ENCODE measurements around the gene VPS13A.

The VPS13A gene

DNA sequence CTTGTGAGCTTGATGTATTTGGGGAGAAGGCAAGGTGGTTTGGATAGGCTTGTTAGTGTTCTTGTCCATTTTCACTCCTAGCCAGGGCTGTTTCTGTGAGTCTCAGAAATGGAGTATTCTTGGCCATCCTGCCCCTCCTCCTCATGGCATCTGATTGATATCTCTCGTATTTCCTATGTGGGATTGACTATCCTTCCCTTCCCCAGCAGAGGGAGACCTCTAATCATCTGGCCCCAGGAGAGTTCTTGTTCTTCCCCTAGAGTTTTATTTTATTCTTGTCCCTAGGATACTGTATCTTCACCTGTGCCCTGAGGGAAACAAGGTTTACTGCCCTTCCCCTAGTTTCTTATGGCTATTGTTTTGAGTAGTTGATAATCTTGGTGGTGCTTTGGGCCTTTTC, 114.4 kb downstream of the VPS13A start:
- TF ChIP-seq, protein P1, sequence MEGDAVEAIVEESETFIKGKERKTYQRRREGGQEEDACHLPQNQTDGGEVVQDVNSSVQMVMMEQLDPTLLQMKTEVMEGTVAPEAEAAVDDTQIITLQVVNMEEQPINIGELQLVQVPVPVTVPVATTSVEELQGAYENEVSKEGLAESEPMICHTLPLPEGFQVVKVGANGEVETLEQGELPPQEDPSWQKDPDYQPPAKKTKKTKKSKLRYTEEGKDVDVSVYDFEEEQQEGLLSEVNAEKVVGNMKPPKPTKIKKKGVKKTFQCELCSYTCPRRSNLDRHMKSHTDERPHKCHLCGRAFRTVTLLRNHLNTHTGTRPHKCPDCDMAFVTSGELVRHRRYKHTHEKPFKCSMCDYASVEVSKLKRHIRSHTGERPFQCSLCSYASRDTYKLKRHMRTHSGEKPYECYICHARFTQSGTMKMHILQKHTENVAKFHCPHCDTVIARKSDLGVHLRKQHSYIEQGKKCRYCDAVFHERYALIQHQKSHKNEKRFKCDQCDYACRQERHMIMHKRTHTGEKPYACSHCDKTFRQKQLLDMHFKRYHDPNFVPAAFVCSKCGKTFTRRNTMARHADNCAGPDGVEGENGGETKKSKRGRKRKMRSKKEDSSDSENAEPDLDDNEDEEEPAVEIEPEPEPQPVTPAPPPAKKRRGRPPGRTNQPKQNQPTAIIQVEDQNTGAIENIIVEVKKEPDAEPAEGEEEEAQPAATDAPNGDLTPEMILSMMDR (IDR thresholded peaks at IDR 0.05; ENCODE audit: low read depth, low read length): peak; percentile 79
- DNase-seq: peak; percentile 40
- no peaks in the 10 kb centered on the region for H3K9me3 ChIP-seq
- H3K4me1 ChIP-seq: no peaks in the 10 kb centered on the region
- H3K27me3 ChIP-seq: no peaks in the 10 kb centered on the region
- 0 out of 2 replicates have a peak, but pooled peaks cover 3% of the 10 kb centered on the region for H3K36me3 ChIP-seq
- H3K4me3 ChIP-seq (ENCODE audit: low read depth, low read length): no peak overlapping the region

DNA sequence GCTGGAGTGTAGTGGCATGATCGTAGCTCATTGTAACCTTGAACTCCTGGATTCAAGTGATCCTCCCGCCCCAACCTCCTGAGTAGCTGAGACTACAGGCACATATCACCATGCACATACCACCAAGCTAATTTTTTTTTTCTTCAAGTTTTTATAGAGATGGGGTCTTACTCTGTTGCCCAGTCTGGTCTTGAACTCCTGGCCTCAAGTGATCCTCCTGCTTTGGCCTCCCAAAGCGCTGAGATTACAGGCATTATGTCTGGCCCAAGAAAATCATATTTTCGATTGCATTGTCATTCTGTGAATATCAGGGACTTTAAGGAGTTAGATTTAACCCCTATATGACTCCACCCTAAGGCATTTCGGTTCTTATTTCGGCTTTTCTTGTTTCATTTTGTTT, 116.6 kb downstream of the VPS13A start:
- H3K36me3 ChIP-seq: no peaks in the 10 kb centered on the region
- TF ChIP-seq, protein P1 (IDR thresholded peaks at IDR 0.05; ENCODE audit: low read depth, low read length): no peak
- H3K27me3 ChIP-seq: no peaks in the 10 kb centered on the region

DNA sequence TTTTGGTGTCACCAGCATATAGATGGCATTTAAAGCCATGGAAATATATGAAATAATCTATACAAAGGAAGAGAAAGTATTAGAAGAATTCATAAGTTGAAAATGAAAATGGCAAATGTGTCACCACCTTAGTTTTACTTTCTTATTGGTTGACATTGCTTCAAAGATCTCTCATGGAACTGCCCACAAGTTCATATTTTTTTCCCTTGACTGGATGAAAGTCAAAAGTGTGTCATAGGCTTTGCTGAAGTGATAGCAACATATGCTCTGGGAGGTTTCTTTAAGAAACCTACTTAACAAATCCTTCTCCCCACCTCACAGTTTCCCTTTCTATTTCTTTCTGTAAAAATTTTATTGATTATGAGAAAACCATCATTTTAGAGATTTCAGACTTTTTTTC, 127.2 kb downstream of the VPS13A start:
- H3K4me3 ChIP-seq (ENCODE audit: low read depth, low read length): no peak overlapping the region
- H3K36me3 ChIP-seq: peaks cover 8% of the 10 kb centered on the region
- TF ChIP-seq, protein P1 (IDR thresholded peaks at IDR 0.05; ENCODE audit: low read depth, low read length): no peak

More for the DNA sequence above, 116.6 kb downstream of the VPS13A start:
- H3K4me1 ChIP-seq: no peaks in the 10 kb centered on the region
- H3K4me3 ChIP-seq (ENCODE audit: low read depth, low read length): no peak overlapping the region
- no peaks in the 10 kb centered on the region for H3K9me3 ChIP-seq
- DNase-seq: no peak

DNA sequence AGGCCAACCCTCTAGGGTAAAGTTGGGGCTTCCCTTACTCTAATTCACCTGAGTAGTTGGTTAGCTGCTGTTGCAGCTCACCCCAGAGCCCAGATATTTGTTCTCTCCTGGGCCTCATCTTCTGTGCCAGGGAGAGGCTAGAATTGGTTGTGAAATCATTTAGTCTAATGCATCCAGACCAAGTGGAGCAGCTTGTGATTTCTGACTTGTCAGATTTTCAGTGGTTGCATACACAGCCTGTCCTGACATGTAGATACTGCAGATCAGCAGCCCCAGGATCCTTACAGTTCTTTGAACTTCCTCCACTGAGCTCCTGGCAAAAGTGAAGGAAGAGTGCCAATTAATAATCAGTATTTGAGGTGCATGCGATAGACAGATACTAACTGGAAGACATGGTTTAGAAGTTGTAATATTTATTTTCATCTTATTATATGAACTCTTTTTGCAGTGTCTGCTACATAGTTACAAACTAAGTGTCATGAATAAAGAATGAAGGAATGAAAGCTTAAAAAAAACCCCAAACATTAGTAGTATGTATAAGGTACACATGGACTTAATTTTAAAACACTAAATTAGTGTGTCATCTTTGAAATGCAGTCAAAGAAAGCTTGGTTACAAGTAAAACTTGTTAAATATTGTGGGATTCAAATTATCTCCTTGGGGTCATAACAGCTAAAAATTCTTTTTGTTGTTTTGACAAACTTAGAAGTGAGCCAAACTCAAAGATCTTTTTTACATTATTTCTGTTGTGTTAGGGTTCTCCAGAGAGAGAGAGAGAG, 128.5 kb downstream of the VPS13A start:
- H3K36me3 ChIP-seq: peaks cover 6% of the 10 kb centered on the region; the same call in 1 of the 2 replicates
- H3K4me1 ChIP-seq: no peaks in the 10 kb centered on the region
- no peaks in the 10 kb centered on the region for H3K27me3 ChIP-seq
- no peaks in the 10 kb centered on the region for H3K9me3 ChIP-seq
- TF ChIP-seq, protein P1 (IDR thresholded peaks at IDR 0.05; ENCODE audit: low read depth, low read length): no peak
- DNase-seq: no peak
- H3K4me3 ChIP-seq (ENCODE audit: low read depth, low read length): no peak overlapping the region

More for the DNA sequence above, 127.2 kb downstream of the VPS13A start:
- no peaks in the 10 kb centered on the region for H3K4me1 ChIP-seq
- no peaks in the 10 kb centered on the region for H3K9me3 ChIP-seq
- no peak for DNase-seq
- no peaks in the 10 kb centered on the region for H3K27me3 ChIP-seq

DNA sequence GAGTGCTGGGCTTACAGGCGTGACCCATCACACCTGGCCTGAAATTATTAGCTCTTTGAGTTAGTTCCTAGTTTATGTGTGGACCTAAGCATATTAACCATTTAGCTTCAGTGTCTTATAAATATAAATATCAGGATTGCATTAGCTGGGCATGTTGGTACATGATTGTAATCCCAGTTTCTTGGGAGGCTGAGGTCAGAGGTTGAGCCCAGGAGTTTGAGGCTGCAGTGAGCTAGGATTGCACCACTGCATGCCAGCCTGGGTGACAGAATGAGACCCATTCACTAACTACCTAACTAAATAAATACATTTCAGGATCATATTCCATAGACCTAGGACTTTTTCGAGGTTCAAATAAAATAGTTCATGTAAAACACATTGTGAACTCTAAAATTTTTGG, 129.8 kb downstream of the VPS13A start:
- no peak overlapping the region for H3K4me3 ChIP-seq (ENCODE audit: low read depth, low read length)
- H3K9me3 ChIP-seq: no peaks in the 10 kb centered on the region
- peaks cover 6% of the 10 kb centered on the region; the same call in 1 of the 2 replicates for H3K36me3 ChIP-seq
- H3K27me3 ChIP-seq: no peaks in the 10 kb centered on the region
- no peak for DNase-seq
- TF ChIP-seq, protein P1 (IDR thresholded peaks at IDR 0.05; ENCODE audit: low read depth, low read length): no peak
- H3K4me1 ChIP-seq: no peaks in the 10 kb centered on the region

DNA sequence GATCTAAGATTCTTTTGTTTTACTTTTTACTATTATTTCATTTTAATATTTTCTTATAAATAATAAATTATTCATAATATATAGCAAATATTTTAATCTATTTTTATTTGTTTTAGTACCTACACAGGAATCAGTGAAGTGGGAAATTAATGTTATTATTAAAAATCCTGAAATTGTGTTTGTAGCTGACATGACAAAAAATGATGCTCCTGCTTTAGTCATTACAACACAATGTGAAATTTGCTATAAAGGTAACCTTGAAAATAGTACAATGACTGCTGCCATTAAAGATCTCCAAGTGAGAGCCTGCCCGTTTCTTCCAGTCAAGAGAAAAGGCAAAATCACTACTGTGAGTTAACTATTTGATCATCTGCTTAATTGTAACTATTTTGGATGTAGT, 138.7 kb downstream of the VPS13A start:
- DNase-seq: no peak
- Histone ChIP-seq H3K9me3 (no peaks in the 10 kb centered on the region), H3K4me3 (ENCODE audit: low read depth, low read length) (no peak overlapping the region)

More for the DNA sequence above, 138.7 kb downstream of the VPS13A start:
- Histone ChIP-seq H3K4me1 (no peaks in the 10 kb centered on the region; the same call in 1 of the 2 replicates), H3K27me3 (no peaks in the 10 kb centered on the region), H3K36me3 (peaks cover 11% of the 10 kb centered on the region)
- TF ChIP-seq, protein P1 (IDR thresholded peaks at IDR 0.05; ENCODE audit: low read depth, low read length): no peak
